C4-2B (cell line): ENCODE measurements around the gene ARHGEF28.

Source experiments
- CTCF ChIP-seq: fragments of 450-650 bp; conservative IDR thresholded peaks from 2 replicates; pipeline ENCODE4 v1.5.1; 2017; ENCODE audit warnings: mild to moderate bottlenecking
- ZFX ChIP-seq: fragments of 450-650 bp; IDR thresholded peaks from 2 replicates; pipeline ENCODE4 v1.6.1; 2017

- TF ChIP-seq CTCF (no peak), ZFX (no peak)
Observed at GRCh38 chr5:73893813-73894212, 267.8 kb downstream of the ARHGEF28 start.
